Stimulated activated CD8-positive, alpha-beta memory T cell treated with anti-CD3 and anti-CD28 coated beads, Interleukin-12 subunit alpha, Interleukin-12 subunit beta, amount 100 ng/mL, for 24 hours (primary cell): ENCODE results near the gene HMGN1.
A peak's percentile ranks its signal among the peaks of the same experiment; 100 is the strongest.
"Not testable (repeated sequence)": the region's sequence is repeated elsewhere in the genome, so short reads cannot be mapped to it uniquely, and the experiment has no call there.

Experiments used
- DNase-seq: peaks from one replicate; pipeline ENCODE4 v3.0.0-alpha.2; 2020; ENCODE audit errors: extremely low read depth

The HMGN1 gene, protein sequence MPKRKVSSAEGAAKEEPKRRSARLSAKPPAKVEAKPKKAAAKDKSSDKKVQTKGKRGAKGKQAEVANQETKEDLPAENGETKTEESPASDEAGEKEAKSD

DNA sequence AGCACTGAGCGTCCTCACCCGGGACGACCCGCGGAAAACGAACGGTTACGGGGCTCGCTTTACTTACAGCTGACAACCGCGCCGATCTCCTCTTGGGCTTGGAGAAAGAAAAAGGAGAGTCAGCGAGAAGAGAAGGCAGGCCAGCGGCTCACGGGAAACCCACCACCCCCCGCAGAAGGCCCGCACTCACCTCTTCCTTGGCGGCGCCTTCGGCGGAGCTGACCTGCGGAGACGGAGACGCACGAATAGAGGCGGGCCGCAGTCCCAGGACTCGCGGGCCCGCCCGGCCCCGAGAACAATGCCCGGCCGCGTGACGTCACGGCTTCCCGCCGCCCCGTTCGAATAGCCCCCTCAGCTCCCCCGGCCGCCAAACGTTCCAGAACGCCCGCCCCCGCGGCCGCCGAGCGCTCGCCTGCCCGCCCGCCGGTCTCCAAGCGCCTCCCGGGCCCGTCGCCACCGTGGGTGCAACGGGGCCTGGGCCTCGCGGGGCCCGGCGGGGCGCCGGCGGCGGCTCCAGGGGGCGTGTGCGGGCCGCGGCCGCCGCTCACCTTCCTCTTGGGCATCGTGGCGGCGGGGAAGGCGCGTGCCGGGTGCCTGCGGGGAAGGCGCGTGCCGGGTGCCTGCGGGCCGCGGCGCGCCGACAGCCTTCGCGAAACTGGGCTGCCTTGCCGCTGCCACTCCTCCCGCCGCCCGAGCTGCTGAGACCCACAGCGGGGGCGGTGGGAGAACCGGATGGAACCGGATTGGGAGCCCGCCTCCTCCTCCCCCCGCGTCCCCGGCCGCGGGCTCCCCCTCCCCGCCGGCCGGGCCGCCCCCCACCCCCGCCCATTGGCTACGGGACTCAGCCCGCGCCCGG lies at the start of gene HMGN1:
TSS of gene HMGN1 (minus strand) at position 734 of the 856 bp plus-strand sequence. CDS start at position 563, 171 bp downstream.
- peak; percentile 82 for DNase-seq

DNA sequence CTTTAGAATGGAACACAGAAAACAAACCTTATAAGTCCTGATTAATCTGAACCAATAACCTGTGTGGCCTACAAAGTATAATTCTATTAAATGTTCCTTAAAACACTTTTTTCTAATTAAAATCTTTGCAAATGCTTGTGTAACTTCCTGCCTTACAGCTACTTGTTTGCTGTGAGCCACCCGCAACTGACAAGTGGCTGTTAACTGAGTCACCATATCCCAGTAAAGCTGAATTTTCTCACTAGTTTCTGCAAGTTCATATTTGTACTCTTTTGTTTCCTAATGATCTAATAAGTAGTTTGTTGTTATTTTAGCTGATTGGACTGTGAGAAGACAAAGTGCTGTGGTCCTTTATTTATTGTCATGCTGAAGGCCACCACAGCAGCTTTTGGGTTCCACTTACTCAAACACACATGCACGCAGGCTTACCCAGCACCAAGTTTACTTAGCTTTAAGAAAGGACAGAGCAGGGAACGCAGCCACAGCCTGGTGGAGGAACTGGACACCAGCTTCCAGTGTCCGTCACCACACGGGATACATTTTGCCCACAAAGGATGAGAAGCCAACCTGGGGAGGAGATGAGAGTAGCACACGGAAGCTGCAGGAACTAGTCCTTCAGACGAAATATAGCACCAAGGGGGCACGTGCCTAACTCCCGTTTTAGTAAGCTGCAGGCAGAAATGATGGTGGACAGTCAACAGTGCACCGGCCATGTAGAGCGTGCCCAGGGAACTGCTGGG lies 48.9 kb upstream of the HMGN1 start:
- no peak for DNase-seq

DNA sequence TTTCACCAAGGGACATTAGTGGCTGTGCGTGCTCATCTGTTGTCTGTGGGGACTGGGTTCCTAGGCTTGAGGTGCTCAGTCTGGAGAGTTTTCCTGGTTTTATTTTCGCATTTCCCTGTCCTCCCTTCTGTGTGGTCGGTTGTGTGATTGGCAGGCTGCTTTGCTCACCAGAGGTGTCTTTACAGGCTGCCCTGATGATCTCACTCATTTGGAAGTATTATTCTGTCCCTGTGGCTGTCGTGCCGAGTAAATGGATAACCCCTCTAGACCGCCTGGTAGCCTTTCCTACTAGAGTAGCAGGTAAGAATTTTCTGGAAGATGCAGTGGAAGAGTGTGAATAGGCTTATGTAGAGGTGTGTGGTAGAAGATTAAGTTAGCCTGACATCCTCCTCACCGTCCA lies 44.1 kb upstream of the HMGN1 start:
- no peak for DNase-seq

DNA sequence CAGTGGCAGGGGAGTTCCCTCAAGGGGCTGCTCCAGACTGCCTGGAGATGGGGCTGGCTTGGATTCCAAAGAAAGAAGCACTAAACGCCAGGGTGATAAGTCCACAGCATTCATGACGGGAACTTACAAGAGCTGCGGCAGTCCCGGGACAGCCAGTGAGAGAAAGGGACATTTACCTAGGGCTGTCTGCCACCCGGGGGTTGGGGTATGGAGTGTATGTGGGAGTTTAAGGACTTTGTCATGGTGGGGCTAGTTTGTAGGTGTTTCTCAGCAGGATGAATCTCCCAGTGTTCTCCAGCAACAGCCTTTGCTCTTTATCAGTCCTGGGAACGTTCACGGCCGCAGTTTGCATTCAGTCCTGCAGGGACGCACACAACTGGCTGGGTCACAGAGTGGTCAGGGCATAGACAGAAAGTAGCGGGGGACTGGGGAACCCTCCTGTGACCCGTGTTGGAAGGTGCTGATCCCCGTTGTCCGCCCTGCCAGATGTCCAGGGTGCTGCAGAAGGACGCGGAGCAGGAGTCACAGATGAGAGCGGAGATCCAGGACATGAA lies 41.4 kb upstream of the HMGN1 start:
- no peak for DNase-seq

DNA sequence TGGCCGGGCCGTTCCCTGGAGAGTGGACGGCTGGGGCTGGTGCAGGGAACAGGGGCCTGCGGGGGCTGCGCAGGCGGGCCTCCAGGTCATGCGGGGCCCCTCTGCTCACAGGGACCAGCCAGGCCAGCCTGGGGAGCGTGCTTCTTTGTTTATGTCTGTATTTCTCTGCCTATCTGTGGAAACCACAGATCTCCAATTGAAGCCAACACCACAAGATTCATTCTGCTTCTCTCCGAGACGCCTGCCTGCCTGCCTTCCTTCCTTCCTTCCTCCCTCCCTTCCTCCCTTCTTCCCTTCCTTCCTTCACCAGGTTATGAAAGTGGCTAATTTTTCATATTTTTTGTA lies 39.9 kb upstream of the HMGN1 start:
- DNase-seq = no peak

DNA sequence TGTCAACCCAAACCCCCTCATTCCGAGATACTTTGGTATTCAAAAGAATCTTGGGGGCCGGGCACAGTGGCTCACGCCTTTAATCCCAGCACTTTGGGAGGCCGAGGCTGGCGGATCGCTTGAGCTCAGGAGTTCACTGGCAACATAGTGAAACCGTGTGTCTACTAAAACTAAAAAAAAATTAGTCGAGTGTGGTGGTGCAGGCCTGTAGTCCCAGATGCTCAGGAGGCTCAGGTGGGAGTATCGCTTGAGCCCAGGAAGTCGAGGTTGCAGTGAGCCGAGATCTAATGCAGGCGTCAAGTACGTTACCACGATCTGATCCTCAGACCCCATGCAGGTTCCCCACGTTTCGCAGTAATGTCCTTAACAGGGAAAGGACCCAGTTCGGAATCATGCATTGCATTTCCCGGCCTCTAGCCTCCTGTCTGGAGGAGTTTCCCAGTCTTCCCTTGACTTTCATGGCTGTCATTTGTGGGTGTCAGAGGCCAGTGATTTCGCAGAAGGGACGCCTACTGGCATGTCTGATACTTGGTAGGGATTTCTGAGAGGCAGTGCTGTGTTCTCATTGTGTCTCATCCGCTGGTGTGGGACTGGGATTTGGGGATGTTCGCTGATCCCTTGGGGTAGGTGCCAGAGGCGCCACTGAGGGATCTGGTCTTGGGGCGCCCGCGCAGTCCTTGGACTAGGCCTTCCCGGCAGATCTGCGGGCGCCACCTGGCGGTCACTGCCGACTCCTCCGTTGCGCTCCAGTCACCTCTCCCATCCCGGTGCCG lies 39.3 kb upstream of the HMGN1 start:
- peak; percentile 73 for DNase-seq

DNA sequence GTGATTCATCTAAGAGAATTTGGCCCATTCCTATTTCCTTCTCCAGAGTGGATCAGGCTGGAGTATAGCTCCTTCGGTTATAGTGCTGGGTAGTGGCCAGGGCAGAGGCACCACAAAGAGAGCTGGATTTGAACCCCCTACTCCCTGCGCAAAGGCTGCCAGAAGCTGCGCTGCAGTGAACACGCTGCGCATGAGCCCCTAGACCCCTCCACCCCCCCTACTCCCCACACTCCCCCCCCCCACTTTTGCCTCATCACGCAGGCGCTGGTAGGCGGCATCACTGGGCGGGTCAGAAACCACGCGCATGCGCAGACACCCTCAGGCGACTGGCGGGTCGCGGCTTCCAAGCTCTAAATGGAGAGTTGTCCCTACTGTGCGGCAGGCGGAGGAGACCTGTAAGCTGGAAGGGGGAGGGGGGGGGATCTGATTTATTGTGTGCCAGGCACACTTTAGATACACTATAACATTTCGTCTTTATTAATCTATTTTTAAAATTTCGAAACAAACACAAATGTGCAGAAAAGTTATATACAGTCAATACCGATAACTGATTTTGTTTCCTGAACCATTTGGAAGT lies 38.7 kb upstream of the HMGN1 start:
- peak; percentile 76 for DNase-seq

DNA sequence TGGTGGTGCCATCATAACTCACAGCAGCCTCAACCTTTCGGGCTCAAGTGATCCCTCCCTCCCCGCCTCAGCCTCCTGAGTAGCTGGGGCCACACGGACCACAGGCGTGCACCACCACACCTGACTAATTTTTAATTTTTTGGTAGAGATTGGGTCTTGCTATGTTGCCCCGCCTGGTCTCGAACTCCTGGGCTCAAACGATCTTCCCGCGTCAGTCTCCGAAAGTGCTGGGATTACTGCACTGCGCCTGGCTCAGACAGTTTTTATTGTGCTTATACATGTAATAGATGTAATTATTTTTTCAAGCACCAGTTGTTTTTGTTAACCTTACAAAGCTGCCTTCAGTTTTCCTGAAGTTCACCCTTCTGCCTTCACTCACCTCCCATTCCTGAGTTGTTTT lies 38.0 kb upstream of the HMGN1 start:
- no peak for DNase-seq

DNA sequence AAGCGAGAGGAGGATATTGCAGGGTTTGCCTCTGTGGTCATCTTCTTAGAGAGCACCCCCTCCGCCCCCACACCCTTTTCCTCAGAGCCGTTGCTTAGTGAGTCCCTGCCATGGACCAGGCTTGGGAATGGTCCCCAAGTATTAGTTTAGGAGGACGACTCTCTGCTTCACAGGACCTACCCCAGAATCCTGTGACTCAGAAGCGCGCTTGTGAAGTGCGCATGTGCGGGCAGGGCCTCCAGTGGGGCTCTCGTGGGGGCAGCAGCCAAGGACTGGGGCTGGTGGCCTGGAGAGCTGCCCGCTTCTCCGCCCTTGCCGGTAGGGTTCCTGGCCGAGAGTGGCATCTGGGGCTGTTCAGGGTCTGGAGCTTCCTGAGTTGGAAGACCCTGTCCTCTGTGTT lies 37.3 kb upstream of the HMGN1 start:
- DNase-seq = no peak

DNA sequence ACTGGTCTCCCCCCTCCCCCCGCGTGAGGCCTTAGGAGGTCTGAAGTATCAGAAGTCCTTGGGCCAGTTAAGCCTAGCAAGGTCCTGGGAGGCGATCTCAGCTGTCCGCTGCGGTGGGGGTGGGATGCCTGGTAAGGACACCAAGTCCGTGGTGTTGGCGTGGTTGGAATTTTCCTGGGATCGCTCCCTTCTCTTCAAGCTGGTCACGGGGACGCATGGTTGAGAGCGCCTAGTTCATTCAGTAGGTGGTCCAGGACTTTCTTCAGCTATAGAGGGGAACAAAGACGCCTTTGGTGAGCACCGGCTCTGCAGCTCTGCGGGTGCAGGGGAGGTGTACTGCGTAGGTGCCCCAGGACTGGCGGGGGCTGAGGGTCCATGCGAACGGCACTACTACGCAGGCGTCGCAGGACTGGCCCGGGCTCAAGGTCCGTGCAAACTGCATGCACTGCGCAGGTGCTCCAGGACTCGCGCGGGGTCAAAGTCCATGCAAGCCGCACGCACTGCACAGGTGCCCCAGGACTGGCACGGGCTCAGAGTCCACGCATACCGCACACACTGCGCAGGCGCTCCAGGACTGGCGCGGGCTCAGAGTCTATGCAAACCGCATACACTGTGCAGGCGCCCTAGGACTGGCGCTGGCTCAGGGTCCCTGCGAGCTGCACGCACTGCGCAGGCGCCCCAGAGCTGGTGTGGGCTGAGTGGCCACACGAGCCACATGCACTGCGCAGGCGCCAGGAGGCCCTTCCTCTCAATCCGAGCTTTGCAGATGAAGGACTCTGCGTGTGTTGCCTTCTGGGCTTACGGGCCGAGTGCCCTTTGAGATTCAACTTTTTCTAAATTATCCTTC lies 36.6 kb upstream of the HMGN1 start:
- peak; percentile 58 for DNase-seq

DNA sequence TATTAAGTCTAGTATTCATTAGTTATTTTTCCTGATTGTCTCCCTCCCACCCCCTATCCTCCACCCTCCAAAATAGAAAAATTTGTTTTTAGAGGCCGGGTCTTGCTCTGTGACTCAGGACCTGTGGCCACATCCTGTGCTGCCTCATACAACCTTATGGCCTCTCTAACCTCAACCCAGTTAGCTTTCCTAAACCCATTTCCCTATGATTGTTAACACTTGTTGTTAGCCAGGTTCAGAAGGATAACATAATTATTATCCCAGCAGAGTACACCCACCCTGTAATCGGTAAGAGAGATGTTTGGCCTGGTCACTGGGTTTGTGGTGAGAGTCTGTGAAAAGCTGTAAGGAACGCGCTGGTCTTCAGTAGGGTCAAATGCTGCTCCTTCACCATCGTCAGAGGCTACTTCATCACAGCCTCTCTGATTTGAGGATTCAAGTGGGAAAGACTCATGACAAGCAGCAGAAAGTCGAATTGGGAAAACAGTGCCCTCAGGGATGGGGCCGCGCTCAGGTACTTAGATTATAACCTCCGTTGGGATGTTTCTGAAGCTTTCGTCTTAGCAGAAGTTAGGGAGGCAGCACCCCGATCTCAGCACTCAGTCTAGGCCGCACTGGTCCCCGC lies 35.9 kb upstream of the HMGN1 start:
- DNase-seq = no peak

DNA sequence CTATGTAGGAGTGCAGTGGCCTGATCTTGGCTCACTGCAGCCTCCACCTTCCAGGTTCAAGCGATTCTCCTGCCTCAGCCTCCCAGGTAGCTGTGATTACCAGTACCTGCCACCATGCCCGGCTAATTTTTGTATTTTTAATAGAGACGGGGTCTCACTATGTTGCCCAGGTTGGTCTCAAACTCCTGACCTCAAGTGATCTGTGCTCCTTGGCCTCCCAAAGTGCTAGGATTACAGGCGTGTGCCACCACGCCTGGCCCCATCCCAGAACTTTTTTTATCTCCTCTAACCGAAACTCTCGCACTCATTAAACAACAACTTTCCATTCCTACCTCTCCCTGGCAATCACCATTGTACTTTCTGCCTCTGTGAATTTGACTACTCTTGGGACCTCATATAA lies 33.2 kb upstream of the HMGN1 start:
- not testable (repeated sequence) for DNase-seq

DNA sequence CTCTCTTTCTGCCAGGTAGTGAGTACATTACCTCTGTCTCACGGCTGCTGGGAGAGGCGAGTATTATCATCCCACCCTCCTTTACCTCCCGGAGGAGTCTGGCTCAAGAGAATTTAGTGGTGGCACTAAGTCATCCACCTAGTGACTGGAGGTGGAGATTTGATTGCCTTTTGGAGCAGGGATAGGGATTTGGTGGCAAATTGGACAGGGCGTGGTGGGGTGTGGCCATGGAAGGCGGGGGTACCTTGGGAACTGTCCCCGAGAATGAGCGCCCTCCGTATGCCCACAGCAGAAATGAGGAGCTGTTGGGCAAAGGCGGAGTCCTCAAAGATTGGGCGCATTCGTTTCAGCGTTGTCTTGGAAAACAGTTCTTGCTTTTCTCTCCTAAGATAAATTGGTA lies 32.1 kb upstream of the HMGN1 start:
- DNase-seq = no peak

DNA sequence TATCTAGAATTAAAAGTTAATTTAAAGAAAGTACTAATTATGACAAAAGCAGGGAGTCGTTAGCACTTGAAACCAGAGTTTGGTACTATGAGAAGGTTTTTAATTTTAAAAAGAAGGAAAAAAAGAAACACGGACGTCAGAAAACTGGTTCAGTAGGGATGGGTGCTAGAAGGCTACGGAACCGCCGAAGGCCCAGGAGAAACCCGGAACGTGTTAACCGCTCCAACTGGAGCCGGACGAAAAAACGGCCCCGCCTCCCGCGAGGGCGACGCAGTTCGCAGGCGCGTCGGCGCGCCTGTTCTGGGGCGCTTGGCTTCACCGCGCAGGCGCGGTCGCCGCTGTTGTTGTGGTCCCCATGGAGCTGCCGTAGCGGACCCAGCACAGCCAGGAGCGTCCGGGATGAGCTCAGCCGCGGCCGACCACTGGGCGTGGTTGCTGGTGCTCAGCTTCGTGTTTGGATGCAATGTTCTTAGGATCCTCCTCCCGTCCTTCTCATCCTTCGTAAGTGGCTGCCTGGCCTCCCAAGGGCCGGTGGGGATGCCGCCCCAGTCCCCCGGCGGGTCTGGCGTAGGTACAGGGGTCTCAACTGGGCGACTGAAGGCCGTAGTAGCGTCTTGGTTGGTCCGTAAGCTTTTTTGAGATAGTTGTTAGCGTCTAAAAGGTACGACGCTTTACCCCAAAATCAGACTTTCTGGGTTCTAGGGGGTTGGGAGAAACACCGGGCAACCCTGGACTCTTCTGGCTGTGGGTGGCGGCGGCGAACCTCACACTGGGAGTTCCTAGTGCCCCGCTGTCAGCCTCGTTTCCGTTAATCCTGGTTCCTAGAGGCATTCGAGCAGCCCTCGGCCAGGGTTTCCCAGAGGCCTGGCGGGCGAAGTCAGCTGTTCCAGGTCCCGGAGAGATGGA lies 31.4 kb upstream of the HMGN1 start:
- DNase-seq = peak; percentile 77

DNA sequence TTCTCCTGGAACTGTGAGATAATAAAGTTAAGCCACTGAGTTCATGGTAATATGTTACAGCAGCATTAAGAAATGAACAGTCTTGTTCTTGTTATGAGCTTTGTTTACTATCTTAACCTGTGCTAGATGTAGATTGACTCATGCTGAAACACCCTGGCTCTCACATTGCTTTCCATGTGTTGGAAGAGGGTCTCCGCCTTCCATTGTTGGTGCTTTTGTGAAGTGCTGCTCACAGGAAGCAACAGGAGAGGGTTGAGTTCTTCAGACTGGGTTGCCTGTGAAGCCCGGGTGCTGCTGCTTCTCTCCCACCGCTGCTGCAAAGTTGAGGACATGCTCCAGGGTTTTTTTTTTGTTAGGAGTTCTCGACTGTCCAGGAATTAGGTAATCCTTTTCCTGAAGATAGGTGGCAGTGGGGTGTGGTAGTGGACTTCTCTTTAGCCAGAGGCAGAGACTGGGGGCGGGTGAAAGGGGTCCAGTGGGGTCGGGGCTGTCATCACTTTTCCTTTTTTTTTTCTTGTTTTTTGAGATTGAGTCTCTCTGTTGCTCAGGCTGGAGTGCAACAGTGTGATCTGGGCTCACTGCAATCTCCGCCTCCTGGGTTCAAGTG lies 28.7 kb upstream of the HMGN1 start:
- no peak for DNase-seq

DNA sequence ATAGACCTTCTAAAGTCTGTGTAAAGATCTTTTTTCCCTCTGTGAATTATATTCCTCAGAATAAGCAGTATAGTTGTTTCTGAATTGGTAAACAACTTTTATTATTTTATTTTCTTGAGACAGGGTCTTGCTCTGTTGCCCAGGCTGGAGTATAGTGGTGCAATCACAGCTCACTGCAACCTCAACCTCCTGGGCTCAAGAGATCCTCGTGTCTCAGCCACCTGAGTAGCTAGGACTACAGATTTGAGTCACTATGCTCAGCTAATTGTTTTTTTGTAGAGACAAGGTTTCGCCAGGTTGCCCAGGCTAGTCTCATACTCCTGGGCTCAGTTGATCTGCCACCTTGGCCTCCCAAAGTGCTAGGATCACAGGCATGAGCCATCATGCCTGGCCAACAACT lies 26.6 kb upstream of the HMGN1 start:
- DNase-seq = no peak

DNA sequence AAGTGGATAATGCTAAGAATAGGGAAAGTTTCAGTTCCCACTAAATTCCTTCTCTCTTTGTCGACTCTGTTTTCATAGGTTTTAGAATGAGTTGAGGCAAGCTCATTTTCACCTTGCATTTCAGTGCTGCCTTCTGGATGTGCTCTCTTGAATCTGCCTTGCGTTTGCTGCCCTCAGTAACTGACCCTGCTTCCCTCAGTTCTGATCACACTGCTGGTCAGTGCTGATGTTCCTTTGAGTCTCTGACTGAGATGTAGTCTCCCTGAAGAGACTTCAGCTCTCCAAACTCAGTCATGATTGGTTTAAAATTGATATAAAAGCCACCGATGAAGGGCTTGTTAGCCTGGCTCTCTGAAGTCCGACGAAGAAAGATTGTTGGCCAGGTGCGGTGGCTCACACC lies 25.2 kb upstream of the HMGN1 start:
- no peak for DNase-seq

DNA sequence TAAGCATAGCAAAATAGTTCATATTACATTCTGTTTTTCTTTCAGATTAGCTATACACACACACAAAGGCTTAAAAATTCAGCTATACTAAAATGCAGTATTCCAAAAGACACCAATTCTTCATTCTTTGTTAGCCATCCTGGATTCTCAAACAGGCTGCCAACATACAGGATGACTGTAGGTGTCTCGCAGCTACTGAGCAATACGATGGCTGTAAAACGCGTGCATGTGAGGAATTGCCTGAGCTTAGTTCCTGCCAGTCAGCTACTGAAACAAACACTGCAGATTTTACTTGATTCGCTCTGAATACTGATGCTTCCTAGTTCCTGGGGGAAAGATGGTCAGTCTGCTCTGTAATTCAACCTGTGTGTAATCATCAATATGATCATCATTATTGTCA lies 24.7 kb upstream of the HMGN1 start:
- DNase-seq = no peak

DNA sequence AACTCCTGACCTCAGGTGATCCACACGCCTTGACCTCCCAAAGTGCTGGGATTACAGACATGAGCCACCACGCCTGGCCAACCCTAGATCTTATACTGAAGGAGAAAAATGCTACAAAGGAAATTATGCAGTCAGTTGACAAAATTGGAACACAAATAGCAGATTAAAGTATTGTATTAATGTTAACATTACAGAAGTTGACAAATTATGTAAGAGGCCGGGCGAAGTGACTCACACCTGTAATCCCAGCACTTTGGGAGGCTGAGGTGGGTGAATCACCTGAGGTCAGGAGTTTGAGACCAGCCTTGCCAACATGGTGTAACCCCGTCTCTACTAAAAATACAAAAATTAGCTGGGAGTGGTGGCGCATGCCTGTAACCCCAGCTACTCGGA lies 21.0 kb upstream of the HMGN1 start:
- not testable (repeated sequence) for DNase-seq
